GM06990 (cell line): Measurements from ENCODE around the gene GRK6.
A peak's percentile ranks its signal among the peaks of the same experiment; 100 is the strongest.

ENCODE experiments used
- DNase-seq: peaks from one replicate; pipeline ENCODE4 v3.0.0-alpha.2; 2011; ENCODE audit not compliant: insufficient read length; ENCODE audit errors: extremely low read depth
- H3K27me3 ChIP-seq: replicated peaks from 2 replicates; pipeline ENCODE4 v1.6.0; 2011; ENCODE audit warnings: low read length; ENCODE audit not compliant: control insufficient read depth, insufficient read depth
- H3K36me3 ChIP-seq: 2 replicates; pipeline ENCODE4 v1.5.1; 2011; ENCODE audit warnings: low read length; ENCODE audit not compliant: control insufficient read depth, insufficient read depth
- H3K4me3 ChIP-seq: replicated peaks from 2 replicates; pipeline ENCODE4 v1.5.1; 2011; ENCODE audit warnings: low read depth, mild to moderate bottlenecking, control low read depth, low read length
- TF ChIP-seq, protein P1 (sequence below): IDR thresholded peaks from 2 replicates; pipeline ENCODE4 v1.5.1; 2011; ENCODE audit warnings: low read length, control low read depth, mild to moderate bottlenecking, inconsistent platforms; ENCODE audit not compliant: insufficient read depth, poor library complexity, severe bottlenecking

Gene GRK6

DNA sequence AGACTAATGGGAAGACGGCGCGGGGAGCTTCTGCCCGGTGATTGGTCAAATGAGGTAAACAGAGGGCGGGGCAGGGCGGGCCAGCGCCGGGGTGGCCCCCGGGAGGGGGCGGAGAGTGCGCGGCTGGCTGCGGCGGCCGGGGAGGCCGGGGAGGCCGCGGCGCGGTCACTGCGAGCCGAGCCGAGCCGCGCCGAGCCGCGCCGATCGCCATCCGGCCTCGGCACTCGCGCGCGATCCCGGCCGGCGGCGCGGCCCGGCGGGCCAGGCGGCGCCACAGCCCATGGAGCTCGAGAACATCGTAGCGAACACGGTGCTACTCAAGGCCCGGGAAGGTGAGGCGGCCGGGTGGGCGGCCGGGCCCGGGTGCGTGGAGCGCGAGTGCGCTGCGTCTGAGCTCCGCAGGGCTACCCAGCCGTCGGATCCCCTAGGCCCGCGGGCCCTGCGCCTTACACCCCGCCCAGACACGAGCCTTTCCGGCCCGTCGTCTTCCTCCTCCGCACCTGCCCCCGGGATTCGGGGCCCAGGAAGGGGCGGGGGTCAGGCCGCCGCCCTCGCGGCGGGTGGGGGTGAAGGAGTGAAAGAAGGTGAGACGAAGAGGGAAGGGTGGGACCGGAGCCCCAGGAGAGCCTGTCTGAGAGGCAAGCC is at the start of gene GRK6:
GRK6 (plus strand) TSS at position 111 of the 645 bp plus-strand sequence; CDS start at position 281, 170 bp downstream.
- Histone ChIP-seq H3K36me3 (peaks cover 3% of the 10 kb centered on the region), H3K4me3 (peak within 1 kb of the TSS; percentile 86), H3K27me3 (no peaks in the 10 kb centered on the region)
- TF ChIP-seq, protein P1, sequence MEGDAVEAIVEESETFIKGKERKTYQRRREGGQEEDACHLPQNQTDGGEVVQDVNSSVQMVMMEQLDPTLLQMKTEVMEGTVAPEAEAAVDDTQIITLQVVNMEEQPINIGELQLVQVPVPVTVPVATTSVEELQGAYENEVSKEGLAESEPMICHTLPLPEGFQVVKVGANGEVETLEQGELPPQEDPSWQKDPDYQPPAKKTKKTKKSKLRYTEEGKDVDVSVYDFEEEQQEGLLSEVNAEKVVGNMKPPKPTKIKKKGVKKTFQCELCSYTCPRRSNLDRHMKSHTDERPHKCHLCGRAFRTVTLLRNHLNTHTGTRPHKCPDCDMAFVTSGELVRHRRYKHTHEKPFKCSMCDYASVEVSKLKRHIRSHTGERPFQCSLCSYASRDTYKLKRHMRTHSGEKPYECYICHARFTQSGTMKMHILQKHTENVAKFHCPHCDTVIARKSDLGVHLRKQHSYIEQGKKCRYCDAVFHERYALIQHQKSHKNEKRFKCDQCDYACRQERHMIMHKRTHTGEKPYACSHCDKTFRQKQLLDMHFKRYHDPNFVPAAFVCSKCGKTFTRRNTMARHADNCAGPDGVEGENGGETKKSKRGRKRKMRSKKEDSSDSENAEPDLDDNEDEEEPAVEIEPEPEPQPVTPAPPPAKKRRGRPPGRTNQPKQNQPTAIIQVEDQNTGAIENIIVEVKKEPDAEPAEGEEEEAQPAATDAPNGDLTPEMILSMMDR, result no peak
- peak; percentile 80 for DNase-seq

DNA sequence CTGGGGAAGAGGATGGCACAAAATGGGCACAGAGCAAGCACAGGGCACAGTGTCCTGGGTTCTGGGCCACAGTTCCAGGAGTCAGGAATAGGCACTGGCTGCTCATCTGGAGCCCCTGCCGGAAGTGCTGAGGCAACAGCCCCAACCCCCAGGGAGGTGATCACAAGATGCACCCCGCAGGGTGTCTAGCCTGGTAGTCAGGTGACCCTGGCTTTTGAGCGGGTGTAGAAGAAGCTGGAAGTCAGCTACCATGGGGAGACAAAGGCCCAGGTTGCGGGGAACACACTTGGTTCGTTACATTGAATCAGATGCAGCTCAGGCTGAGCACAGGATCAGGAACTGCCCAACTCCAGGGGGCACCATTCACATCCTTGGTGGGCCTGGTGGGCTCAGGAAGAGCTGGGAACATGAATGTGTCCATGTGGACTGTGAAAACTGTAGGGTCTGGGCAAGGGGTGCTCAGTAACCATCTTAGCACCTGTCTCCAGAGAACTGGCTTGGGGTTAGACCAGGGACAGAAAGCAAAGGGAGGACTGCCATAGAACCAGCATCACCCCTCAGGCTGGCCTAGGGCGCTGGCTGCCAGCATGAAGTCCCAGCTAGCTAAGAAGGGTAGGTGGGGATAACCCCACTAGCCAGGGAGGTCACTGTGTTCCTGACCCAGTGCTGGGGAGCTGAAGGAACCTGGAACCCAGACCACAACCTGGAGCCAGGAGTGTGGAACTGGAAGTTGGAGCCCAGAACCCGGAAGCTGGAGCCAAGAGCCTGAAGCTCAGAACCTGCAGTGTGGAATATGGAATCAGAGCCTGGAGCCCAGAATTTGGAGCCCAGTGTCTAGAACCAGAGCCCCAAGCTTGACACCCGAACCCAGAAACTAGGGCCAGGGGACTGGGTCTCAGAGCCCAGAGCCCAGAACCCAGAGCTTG is 48.4 kb upstream of the GRK6 start:
- no peak for DNase-seq
- Histone ChIP-seq H3K27me3 (no peaks in the 10 kb centered on the region), H3K36me3 (peaks cover 3% of the 10 kb centered on the region), H3K4me3 (no peak overlapping the region)
- TF ChIP-seq, protein P1, result peak; percentile 6

DNA sequence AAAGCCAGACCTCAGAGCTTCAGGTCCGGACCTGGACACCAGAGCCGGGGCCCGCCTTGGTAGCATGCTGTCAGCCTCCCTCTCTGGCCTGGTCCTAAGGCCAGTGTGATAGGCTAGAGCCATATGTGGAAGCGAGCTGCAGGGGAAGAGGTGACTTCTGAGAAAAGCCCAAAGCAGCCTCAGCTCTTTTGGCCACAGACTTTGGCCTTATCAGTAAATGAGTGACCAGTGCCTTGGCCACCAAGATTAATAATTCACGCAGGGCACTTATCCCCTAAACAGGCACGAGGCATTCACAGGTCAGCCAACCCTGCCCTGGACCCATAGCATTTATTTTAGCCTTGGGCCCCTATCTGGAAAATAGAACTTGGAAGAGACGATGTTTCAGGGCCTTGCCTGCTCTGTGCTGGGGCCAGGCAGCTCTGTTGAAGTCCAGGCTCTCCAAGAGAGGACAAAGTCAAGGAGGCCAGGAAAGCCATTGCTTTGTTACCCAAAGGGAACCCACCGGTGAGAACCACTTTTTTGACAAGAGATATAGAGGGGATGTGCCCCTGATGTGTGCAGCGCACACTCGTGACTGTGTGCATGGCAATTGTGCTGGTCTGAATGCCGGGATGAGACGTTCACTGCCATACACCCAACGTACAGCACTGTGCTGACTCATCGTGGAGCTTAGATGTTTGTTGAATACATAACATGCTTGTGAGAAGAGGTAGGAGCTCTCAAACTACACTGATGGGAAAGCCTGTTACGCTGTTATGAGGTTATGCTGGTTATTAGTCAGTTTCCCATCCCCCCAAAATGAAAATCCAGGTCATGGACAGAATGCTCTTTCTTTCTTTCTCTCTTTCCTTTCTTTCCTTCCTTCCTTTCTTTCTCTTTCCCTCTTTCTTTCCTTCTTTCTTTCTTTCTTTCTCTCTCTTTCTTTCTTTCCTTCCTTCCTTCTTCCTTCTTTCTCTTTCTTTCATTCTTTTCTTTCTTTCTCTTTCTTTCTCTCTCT is 47.3 kb upstream of the GRK6 start:
- no peak overlapping the region for H3K4me3 ChIP-seq
- no peaks in the 10 kb centered on the region for H3K36me3 ChIP-seq
- no peak for DNase-seq
- no peaks in the 10 kb centered on the region for H3K27me3 ChIP-seq
- TF ChIP-seq, protein P1, result no peak

DNA sequence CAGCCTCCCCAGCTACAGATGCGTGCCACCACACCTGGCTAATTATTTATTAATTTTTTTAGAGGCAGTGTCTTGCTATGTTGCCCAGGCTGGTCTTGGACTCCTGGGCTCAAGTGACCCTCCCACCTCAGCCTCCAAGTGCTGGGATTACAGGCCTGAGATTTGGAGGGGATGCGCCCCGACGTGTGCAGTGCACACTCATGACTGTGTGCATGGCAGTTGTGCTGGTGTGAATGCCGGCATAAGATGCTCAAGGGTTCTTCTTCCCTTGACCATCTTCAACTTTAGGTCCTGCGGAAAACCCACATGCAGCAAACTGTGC is 45.7 kb upstream of the GRK6 start:
- no peak overlapping the region for H3K4me3 ChIP-seq
- TF ChIP-seq, protein P1, result no peak
- no peak for DNase-seq
- no peaks in the 10 kb centered on the region; the same call in 1 of the 2 replicates for H3K27me3 ChIP-seq
- H3K36me3 ChIP-seq, result no peaks in the 10 kb centered on the region

DNA sequence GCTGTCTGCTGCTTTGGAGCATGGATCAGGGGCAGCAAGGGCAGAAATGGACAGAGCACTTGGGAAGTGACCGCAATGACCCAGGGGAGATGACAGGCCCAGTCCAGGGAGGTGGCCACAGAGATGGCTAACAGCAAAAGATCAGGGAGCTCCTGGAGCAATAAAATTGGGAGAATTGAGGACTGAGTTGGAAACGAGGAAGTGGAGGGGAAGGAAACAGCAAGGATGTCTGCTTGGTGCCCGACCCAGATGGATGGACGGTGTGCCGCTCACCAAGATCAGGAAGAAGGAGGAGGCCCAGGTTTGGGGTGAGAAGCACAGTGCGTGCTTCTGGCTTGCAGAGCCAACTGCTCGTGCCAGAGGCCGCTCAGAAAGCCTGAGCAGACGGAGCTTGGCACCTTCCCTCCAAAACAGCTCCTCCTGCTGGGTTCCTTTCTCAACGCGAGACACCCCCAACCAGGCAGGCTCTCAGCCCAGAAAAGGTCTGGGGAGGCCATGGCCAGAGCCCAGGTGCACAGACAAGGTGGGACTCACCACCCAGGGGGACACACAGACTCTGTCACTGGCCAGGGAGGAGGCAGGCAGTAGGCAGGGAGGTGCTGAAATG is 44.0 kb upstream of the GRK6 start:
- no peak for DNase-seq
- TF ChIP-seq, protein P1, result peak; percentile 34
- Histone ChIP-seq H3K36me3 (no peaks in the 10 kb centered on the region), H3K27me3 (no peaks in the 10 kb centered on the region; the same call in 1 of the 2 replicates), H3K4me3 (no peak overlapping the region)
